GM12872 (cell line): ENCODE measurements around the gene RTL1.

Experiments used
- CTCF ChIP-seq: IDR thresholded peaks from 3 replicates; pipeline ENCODE4 v1.5.1; 2011; ENCODE audit warnings: low read depth, mild to moderate bottlenecking, low read length, moderate library complexity; ENCODE audit not compliant: insufficient read depth

Gene RTL1

GRCh38 chr14:100855256-100855930, 48.1 kb downstream of the RTL1 start:
- no peak for TF ChIP-seq CTCF

DNA sequence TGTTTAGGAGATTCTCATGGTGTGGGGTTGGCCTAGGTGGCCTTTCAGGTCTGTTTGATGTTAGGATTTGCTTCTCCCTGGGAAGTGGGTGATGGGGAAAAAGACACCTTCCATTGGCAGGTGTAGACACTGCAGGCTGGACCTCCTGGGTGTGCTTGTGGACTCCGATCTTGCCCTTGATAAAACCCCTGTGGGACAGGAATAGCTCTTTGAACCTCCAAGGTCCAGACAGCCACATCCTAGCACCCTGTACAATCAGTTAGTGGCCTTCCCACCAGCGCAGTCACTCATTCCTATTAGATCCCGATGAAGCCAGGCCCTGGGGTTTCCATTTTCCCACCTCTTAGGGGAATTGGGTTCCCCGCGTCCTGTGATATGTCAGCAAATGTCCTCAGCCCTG, 49.1 kb downstream of the RTL1 start:
- no peak for TF ChIP-seq CTCF

GRCh38 chr14:100851946-100852620, 51.4 kb downstream of the RTL1 start:
- no peak for TF ChIP-seq CTCF

DNA sequence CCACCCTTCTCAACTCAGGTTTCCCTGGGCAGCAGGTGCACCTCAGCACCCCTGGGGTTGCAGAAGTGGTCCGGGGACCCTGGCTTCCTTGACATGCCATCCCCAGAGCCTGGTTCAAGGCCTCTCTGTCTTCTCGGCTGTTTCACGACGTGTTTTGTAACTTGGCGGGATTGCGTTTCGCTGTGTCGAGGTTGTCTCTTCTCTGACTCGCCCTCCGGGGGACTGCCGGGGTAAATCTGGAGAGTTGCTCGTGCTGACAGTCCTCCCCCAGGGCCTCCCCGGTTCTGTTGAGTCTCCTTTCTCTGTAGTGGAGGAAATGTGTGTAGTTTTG, 52.0 kb downstream of the RTL1 start:
- TF ChIP-seq CTCF, result no peak

GRCh38 chr14:100850841-100851585, 52.5 kb downstream of the RTL1 start:
- TF ChIP-seq CTCF, result peak; percentile 84

GRCh38 chr14:100849115-100849781, 54.3 kb downstream of the RTL1 start:
- no peak for TF ChIP-seq CTCF

DNA sequence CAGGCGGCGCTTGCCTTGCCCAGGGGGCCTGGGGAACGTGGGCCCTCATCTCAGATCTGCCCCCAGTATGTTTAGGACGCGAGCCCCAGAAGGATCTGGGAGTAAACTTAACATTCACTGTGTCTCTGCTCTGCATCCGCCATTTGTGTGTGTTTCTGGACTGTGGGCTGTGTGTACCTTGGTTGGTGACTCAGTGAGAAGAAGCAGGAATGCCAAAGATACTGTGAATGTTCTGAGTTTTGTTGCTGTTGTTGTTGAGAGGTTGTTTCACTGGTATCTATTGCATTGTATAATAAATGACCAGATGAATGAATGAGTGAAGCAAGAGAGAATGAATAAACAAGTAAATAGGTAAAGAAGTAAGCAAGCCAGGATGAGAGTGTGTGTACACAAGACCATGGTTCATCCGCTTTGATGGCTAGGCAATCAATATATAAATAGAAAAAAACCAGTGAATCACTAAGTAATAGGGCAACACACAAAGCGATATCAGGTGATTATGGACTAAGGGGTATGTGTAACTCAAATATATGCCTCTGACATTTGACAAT, 57.1 kb downstream of the RTL1 start:
- no peak for TF ChIP-seq CTCF
